Femur (tissue), 1 donor: ENCODE data around the gene TMX1.

Experiments
- DNase-seq: peaks from one replicate; pipeline ENCODE4 v3.0.0-alpha.2; 2017

TMX1 gene

DNA sequence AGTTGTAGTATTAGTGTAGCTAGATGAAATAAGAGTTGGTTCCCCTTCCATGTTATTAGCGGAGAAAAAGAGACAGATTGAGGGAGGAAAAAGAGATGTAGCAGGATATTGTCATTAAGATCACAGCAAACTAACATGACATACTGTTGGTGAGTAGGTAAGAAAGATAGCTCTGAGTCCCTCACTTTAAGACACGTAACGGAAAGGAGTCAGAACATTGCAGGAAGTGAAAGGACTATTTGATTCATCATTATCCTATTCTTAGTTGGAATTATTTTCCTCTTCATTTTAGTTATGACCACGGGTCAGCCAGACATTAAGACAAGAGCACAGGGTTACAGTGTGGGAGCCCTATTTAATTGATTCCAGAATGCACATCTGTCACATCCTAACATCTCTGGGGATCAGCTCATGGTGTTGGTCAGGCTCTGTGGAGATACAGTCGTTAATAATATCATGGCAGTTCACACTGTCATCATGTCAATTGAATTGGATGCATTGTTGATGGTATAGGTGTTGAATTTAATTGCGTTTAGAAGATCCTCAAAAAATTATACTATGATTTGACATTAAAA, 55.0 kb downstream of the TMX1 start:
- DNase-seq = no peak

- DNase-seq = no peak
Observed at GRCh38 chr14:51295646-51296263, 55.7 kb downstream of the TMX1 start.

- no peak for DNase-seq
Observed at GRCh38 chr14:51297066-51297465, 57.0 kb downstream of the TMX1 start.

GRCh38 chr14:51298895-51299294, 58.8 kb downstream of the TMX1 start:
- DNase-seq = no peak

GRCh38 chr14:51302295-51303030, 62.4 kb downstream of the TMX1 start:
- no peak for DNase-seq

DNA sequence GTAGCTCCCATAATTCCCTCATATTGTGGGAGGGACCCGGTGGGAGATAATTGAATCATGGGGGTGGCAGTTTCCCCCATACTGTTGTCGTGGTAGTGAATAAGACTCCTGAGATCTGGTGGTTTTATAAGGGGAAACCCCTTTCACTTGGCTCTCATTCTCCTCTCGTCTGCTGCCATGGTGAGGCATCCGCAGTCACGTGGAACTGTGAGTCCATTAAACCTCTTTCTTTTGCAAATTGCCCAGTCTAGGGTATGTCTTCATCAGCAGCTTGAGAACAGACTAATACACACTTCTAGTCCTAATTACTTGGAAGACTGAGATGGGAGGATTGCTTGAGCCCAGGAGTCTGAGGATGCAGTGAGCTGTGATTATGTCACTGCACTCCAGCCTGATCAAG, 64.4 kb downstream of the TMX1 start:
- DNase-seq = no peak

DNA sequence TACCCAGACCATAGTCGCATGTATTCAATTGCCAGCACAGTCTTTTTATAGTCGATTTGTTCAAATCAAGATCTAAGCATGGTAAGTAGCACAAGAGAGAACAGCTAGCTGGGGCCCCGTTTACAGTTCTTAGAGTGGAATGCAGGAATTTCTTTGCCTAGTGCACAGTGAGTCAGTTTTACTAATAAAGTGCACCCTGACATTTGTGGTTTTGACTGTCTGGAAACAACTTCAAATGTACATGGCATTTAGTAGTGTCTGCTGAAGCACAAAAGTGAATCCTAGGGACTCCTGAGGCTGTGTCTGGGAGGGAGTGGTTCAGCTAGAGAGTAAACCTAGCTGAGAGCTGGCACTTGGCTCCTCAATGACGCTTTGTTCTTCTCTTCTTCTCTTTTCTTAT, 64.9 kb downstream of the TMX1 start:
- DNase-seq = no peak

DNA sequence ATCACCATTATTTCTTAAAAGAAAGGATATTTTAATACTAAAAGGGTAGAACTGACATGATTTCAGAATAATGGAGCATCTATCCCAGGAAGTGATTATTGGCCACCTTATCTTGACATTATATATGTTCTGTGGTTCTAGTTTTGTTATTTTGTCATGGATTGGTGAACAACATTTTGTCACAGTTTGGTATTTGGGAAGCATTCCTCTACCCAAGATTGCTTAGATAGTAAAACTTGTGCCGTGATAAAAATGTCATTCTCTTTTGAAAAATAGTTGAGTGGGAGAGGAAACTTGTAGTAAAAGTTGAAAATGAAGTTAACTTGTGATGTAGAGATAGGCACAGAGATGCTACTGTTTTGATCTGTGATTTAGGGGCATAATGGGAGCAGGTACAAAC, 65.7 kb downstream of the TMX1 start:
- no peak for DNase-seq
